H1 (cell line): Measurements from ENCODE around the gene CNDP1. TPM values are rescaled to one million over a fixed set of nuclear protein-coding genes. Genes with fewer than 3 reads are reported as not detected.

Source experiments
- GABPA ChIP-seq: IDR thresholded peaks from 2 replicates; pipeline ENCODE4 v1.6.1; 2011; ENCODE audit warnings: mild to moderate bottlenecking, low read length, moderate library complexity, borderline replicate concordance; ENCODE audit not compliant: insufficient read depth
- RBBP5 ChIP-seq: IDR thresholded peaks from 2 replicates; pipeline ENCODE4 v1.7.1; 2012; ENCODE audit warnings: low read depth, mild to moderate bottlenecking, inconsistent platforms, low read length, moderate library complexity, borderline replicate concordance
- YY1 ChIP-seq: IDR thresholded peaks from 2 replicates; pipeline ENCODE4 v1.6.1; 2011; ENCODE audit warnings: low read depth, mild to moderate bottlenecking, low read length
- polyA plus RNA-seq, 7 experiments: library from polyadenylated mRNA; depleted of rRNA in 3 of 7; stranded (reverse) in 5 of 7; unstranded in 2 of 7; fragments of >200 nt in 5 of 7; fragments of 200-250 nt in 2 of 7; gene quantifications; 1 replicate in 5 of 7; 2 replicates in 1 of 7; 4 replicates in 1 of 7; pipeline versions ENCODE4 v1.2.1 to v1.2.3, GENCODE V29; 2011 to 2013; ENCODE audit warnings: missing spikeins in 2 of 7, mixed read lengths in 2 of 7
- total RNA-seq: library from RNA; stranded (reverse); fragmentation: NEBNext Ultra II Directional; extraction: Animal tissue kit (Norgen Biotek cat#: 25700); gene quantifications from 2 replicates; pipeline ENCODE4 v1.2.1, GENCODE V29; 2021

Gene CNDP1
- total and polyA plus RNA-seq, 2 of the 8 experiments (the other 6 are each of a cell fraction or from before 2014, with no cell fraction given) = 0.09 TPM; not detected in 1

GRCh38 chr18:74597662-74598349 lies 63.5 kb downstream of the CNDP1 start, which contains the start of gene ZNF407 (continued):
- no peak for TF ChIP-seq RBBP5
- peak; percentile 92 for TF ChIP-seq GABPA
- TF ChIP-seq YY1 = peak; percentile 36; the same call in 1 of the 2 replicates
- TF ChIP-seq, all 59 proteins: peak for 16
